Suprapubic skin (tissue), 4 donors: ENCODE measurements around the gene PDZRN3. TPM values are rescaled to one million over a fixed set of nuclear protein-coding genes. Genes with fewer than 3 reads are reported as not detected.
A peak's percentile ranks its signal among the peaks of the same experiment; 100 is the strongest.

ENCODE experiments used
- DNase-seq, 2 donors: peaks; one replicate each; pipeline ENCODE4 v3.0.0-alpha.2; 2019; ENCODE audit warnings: low spot score in 2 of 2
- H3K27ac ChIP-seq: fragments of 200-600 bp; sonication (generic); one replicate; pipeline ENCODE4 v1.5.1; 2019
- H3K27me3 ChIP-seq: fragments of 200-600 bp; sonication (generic); one replicate; pipeline ENCODE4 v1.5.1; 2019
- H3K36me3 ChIP-seq: fragments of 200-600 bp; sonication (generic); one replicate; pipeline ENCODE4 v1.5.1; 2019
- H3K4me1 ChIP-seq: fragments of 200-600 bp; sonication (generic); one replicate; pipeline ENCODE4 v1.5.1; 2019
- H3K4me3 ChIP-seq: fragments of 200-600 bp; sonication (generic); one replicate; pipeline ENCODE4 v1.5.1; 2019; ENCODE audit warnings: mild to moderate bottlenecking
- H3K9me3 ChIP-seq: fragments of 200-600 bp; sonication (generic); one replicate; pipeline ENCODE4 v1.5.1; 2019
- CTCF ChIP-seq, 2 donors: fragments of 200-600 bp in 1 of 2; fragments of 450-650 bp in 1 of 2; sonication (generic) in 1 of 2; IDR thresholded peaks; one replicate each; pipeline ENCODE4 v1.5.1; 2016 to 2019; ENCODE audit warnings: antibody characterized with exemption in 2 of 2, mild to moderate bottlenecking in 1 of 2, moderate library complexity in 1 of 2
- EP300 ChIP-seq: sonication (generic); formaldehyde crosslinking; IDR thresholded peaks from one replicate; pipeline ENCODE4 v1.6.1; 2017; ENCODE audit warnings: antibody characterized with exemption
- POLR2A ChIP-seq, 2 donors: fragments of 450-650 bp; IDR thresholded peaks; one replicate each; pipeline ENCODE4 v1.6.1; 2017; ENCODE audit warnings: antibody characterized with exemption in 2 of 2, mild to moderate bottlenecking in 2 of 2, moderate library complexity in 2 of 2
- POLR2AphosphoS5 ChIP-seq, 3 donors: sonication (generic); formaldehyde crosslinking; IDR thresholded peaks; one replicate each; pipeline ENCODE4 v1.6.1; 2017; ENCODE audit warnings: antibody characterized with exemption in 3 of 3
- WGBS: methylation state at CpG from one replicate; pipeline ENCODE4 v1.1.5; 2018; 5-methylcytosine and 5-hydroxymethylcytosine counted together
- total RNA-seq, 4 donors: library from RNA; depleted of rRNA; stranded (reverse); fragments of >200 nt; gene quantifications; one replicate each; pipeline ENCODE4 v1.1.0, GENCODE V29; 2016

Gene PDZRN3
- total RNA-seq, 4 donors from 2014 or later, result 9.2 to 33.3 (median 13.7) TPM

GRCh38 chr3:73608456-73609314, 16.1 kb downstream of the PDZRN3 start:
- WGBS, result 82% methylated on average over 12 of the region's 12 CpGs
- no peaks in the 10 kb centered on the region for H3K27me3 ChIP-seq
- H3K4me3 ChIP-seq, result no peak overlapping the region
- H3K4me1 ChIP-seq, result peaks cover 29% of the 10 kb centered on the region
- H3K9me3 ChIP-seq, result no peaks in the 10 kb centered on the region
- H3K36me3 ChIP-seq, result no peaks in the 10 kb centered on the region
- H3K27ac ChIP-seq, result no peak overlapping the region
- DNase-seq, result no peak
- TF ChIP-seq CTCF (IDR thresholded peaks at IDR 0.05) (no peak), POLR2AphosphoS5 (IDR thresholded peaks at IDR 0.05) (no peak), EP300 (no peak), POLR2A (IDR thresholded peaks at IDR 0.05) (no peak)

- DNase-seq, result no peak
- TF ChIP-seq POLR2AphosphoS5 (IDR thresholded peaks at IDR 0.05) (no peak), POLR2A (IDR thresholded peaks at IDR 0.05) (no peak), EP300 (no peak), CTCF (IDR thresholded peaks at IDR 0.05) (no peak)
- Histone ChIP-seq H3K27ac (peak overlapping the region; percentile 15), H3K36me3 (no peaks in the 10 kb centered on the region), H3K27me3 (no peaks in the 10 kb centered on the region), H3K4me3 (no peak overlapping the region), H3K9me3 (no peaks in the 10 kb centered on the region), H3K4me1 (peaks cover 38% of the 10 kb centered on the region)
Observed at GRCh38 chr3:73605861-73606260, 18.9 kb downstream of the PDZRN3 start.

GRCh38 chr3:73605412-73605811, 19.3 kb downstream of the PDZRN3 start:
- no peak for DNase-seq

GRCh38 chr3:73604451-73604850, 20.3 kb downstream of the PDZRN3 start:
- H3K36me3 ChIP-seq, result no peaks in the 10 kb centered on the region
- H3K27me3 ChIP-seq, result no peaks in the 10 kb centered on the region
- peaks cover 52% of the 10 kb centered on the region for H3K4me1 ChIP-seq
- no peak for DNase-seq
- WGBS, result 72% methylated on average over 3 of the region's 3 CpGs
- H3K9me3 ChIP-seq, result no peaks in the 10 kb centered on the region
- TF ChIP-seq CTCF (IDR thresholded peaks at IDR 0.05) (no peak), POLR2AphosphoS5 (IDR thresholded peaks at IDR 0.05) (no peak), EP300 (no peak), POLR2A (IDR thresholded peaks at IDR 0.05) (no peak)
- no peak overlapping the region for H3K4me3 ChIP-seq
- no peak overlapping the region for H3K27ac ChIP-seq

More at GRCh38 chr3:73605412-73605811, 19.3 kb downstream of the PDZRN3 start:
- Histone ChIP-seq H3K4me3 (no peak overlapping the region), H3K27me3 (no peaks in the 10 kb centered on the region), H3K4me1 (peaks cover 42% of the 10 kb centered on the region), H3K9me3 (no peaks in the 10 kb centered on the region), H3K36me3 (no peaks in the 10 kb centered on the region), H3K27ac (peak overlapping the region; percentile 16)
- WGBS, result 12% methylated on average over 1 of the region's 1 CpG
- no peak for TF ChIP-seq CTCF (IDR thresholded peaks at IDR 0.05)
- no peak for TF ChIP-seq POLR2A (IDR thresholded peaks at IDR 0.05)
- TF ChIP-seq POLR2AphosphoS5 (IDR thresholded peaks at IDR 0.05), result peak in 1 of 3 donors; percentile 73

- DNase-seq, result no peak
- Histone ChIP-seq H3K27me3 (no peaks in the 10 kb centered on the region), H3K4me1 (peaks cover 54% of the 10 kb centered on the region), H3K9me3 (no peaks in the 10 kb centered on the region), H3K4me3 (no peak overlapping the region), H3K27ac (no peak overlapping the region), H3K36me3 (no peaks in the 10 kb centered on the region)
- WGBS, result 58% methylated on average over 1 of the region's 1 CpG
- TF ChIP-seq EP300 (no peak), CTCF (IDR thresholded peaks at IDR 0.05) (no peak), POLR2A (IDR thresholded peaks at IDR 0.05) (no peak), POLR2AphosphoS5 (IDR thresholded peaks at IDR 0.05) (no peak)
Observed at GRCh38 chr3:73603762-73604171, 21.0 kb downstream of the PDZRN3 start.
